Lower leg skin (tissue), 3 donors: ENCODE measurements around the gene LYPD3.

ENCODE experiments used
- POLR2A ChIP-seq, 2 donors: fragments of 450-650 bp; IDR thresholded peaks; one replicate each; pipeline ENCODE4 v1.6.1; 2016 to 2017; ENCODE audit warnings: antibody characterized with exemption in 2 of 2, mild to moderate bottlenecking in 1 of 2, moderate library complexity in 1 of 2
- TF ChIP-seq, protein P1 (sequence below), 3 donors: fragments of 450-650 bp; IDR thresholded peaks; one replicate each; pipeline ENCODE4 v1.5.1; 2016; ENCODE audit warnings: antibody characterized with exemption in 3 of 3, mild to moderate bottlenecking in 3 of 3, moderate library complexity in 2 of 3

DNA sequence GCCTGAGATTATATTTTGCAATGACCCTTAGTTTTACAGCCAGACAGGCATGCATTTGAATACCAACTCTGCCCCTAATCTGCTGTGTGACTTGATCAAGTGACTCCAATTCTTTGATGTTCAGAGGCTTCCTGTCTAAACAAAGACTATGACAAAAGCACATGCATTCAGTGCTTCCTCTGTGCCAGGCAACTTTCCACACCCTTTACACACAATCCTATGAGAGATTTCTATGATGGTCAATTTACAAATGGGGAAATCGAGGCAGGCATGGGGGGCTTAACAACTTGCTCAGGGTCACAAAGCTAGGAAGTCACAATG is 3.7 kb upstream of the LYPD3 start:
- TF ChIP-seq, protein P1, sequence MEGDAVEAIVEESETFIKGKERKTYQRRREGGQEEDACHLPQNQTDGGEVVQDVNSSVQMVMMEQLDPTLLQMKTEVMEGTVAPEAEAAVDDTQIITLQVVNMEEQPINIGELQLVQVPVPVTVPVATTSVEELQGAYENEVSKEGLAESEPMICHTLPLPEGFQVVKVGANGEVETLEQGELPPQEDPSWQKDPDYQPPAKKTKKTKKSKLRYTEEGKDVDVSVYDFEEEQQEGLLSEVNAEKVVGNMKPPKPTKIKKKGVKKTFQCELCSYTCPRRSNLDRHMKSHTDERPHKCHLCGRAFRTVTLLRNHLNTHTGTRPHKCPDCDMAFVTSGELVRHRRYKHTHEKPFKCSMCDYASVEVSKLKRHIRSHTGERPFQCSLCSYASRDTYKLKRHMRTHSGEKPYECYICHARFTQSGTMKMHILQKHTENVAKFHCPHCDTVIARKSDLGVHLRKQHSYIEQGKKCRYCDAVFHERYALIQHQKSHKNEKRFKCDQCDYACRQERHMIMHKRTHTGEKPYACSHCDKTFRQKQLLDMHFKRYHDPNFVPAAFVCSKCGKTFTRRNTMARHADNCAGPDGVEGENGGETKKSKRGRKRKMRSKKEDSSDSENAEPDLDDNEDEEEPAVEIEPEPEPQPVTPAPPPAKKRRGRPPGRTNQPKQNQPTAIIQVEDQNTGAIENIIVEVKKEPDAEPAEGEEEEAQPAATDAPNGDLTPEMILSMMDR (IDR thresholded peaks at IDR 0.05) = no peak
- TF ChIP-seq POLR2A (IDR thresholded peaks at IDR 0.05) = no peak
